Tibial artery (tissue), 4 donors: Measurements from ENCODE around the gene PTCD2.

Source experiments
- DNase-seq, 2 donors: peaks; one replicate each; pipeline ENCODE4 v3.0.0-alpha.2; 2019
- H3K27ac ChIP-seq, 2 donors: fragments of 200-600 bp; sonication (generic) in 1 of 2; 1 replicate in 1 of 2; 2 replicates in 1 of 2; pipeline ENCODE4 v1.5.1; 2018 to 2019; ENCODE audit warnings: mild to moderate bottlenecking in 1 of 2
- H3K27me3 ChIP-seq, 2 donors: fragments of 200-600 bp; sonication (generic) in 1 of 2; one replicate each; pipeline versions ENCODE4 v1.5.1 to v1.6.0; 2016 to 2019
- H3K36me3 ChIP-seq, 3 donors: fragments of 200-600 bp; sonication (generic) in 2 of 3; one replicate each; pipeline ENCODE4 v1.5.1; 2016 to 2019; ENCODE audit warnings: mild to moderate bottlenecking in 2 of 3
- H3K4me1 ChIP-seq, 4 donors: fragments of 200-600 bp; sonication (generic) in 2 of 4; 1 replicate in 3 of 4; 2 replicates in 1 of 4; pipeline ENCODE4 v1.5.1; 2016 to 2019
- H3K4me3 ChIP-seq, 2 donors: fragments of 200-600 bp; sonication (generic) in 1 of 2; 1 replicate in 1 of 2; 2 replicates in 1 of 2; pipeline ENCODE4 v1.5.1; 2018 to 2019; ENCODE audit warnings: mild to moderate bottlenecking in 2 of 2
- H3K9me3 ChIP-seq, 3 donors: fragments of 200-600 bp; sonication (generic) in 1 of 3; one replicate each; pipeline ENCODE4 v1.5.1; 2016 to 2019
- intact Hi-C: fragments of 100-400 bp; cut with DNase I; formaldehyde crosslinking; loops from one replicate; pipeline ENCODE4 v1.15.0; 2023; ENCODE audit warnings: low total_unique reads
- TF ChIP-seq, protein P1 (sequence below), 2 experiments: fragments of 200-600 bp in 1 of 2; fragments of 450-650 bp in 1 of 2; IDR thresholded peaks; one replicate each; pipeline ENCODE4 v1.5.1; 2017 to 2019; ENCODE audit warnings: antibody characterized with exemption in 2 of 2, mild to moderate bottlenecking in 1 of 2, moderate library complexity in 1 of 2

PTCD2 gene

DNA sequence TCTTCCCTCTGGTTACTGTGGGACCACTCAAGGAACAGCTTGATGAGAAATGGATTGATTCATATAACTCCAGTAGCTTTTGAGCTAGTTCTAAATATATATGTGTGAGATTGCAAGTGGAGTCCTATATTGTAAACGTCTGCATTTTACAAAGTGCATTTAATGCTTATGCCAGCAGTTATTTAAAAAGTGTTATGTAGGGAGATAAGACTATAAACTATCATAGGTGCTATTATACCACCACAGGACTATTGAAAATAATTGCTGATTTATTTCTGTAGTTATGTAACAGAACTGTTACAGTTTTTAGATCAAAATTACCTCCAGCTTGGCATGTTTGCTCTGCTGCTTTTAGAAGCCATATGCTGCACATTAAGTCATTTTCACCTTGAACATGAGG lies 36.2 kb downstream of the PTCD2 start:
- Histone ChIP-seq H3K9me3 (no peaks in the 10 kb centered on the region), H3K4me1 (no peaks in the 10 kb centered on the region), H3K36me3 (peaks cover 21 to 30% (median 22%) of the 10 kb centered on the region in 3 donors), H3K27ac (no peak overlapping the region), H3K4me3 (no peak overlapping the region), H3K27me3 (no peaks in the 10 kb centered on the region)
- no peak for DNase-seq
- intact Hi-C loops = no loop called here
- TF ChIP-seq, protein P1, sequence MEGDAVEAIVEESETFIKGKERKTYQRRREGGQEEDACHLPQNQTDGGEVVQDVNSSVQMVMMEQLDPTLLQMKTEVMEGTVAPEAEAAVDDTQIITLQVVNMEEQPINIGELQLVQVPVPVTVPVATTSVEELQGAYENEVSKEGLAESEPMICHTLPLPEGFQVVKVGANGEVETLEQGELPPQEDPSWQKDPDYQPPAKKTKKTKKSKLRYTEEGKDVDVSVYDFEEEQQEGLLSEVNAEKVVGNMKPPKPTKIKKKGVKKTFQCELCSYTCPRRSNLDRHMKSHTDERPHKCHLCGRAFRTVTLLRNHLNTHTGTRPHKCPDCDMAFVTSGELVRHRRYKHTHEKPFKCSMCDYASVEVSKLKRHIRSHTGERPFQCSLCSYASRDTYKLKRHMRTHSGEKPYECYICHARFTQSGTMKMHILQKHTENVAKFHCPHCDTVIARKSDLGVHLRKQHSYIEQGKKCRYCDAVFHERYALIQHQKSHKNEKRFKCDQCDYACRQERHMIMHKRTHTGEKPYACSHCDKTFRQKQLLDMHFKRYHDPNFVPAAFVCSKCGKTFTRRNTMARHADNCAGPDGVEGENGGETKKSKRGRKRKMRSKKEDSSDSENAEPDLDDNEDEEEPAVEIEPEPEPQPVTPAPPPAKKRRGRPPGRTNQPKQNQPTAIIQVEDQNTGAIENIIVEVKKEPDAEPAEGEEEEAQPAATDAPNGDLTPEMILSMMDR (IDR thresholded peaks at IDR 0.05) = no peak

- Histone ChIP-seq H3K4me1 (no peaks in the 10 kb centered on the region), H3K4me3 (no peak overlapping the region), H3K9me3 (no peaks in the 10 kb centered on the region), H3K27ac (no peak overlapping the region), H3K36me3 (peaks cover 26 to 44% (median 33%) of the 10 kb centered on the region in 3 donors), H3K27me3 (no peaks in the 10 kb centered on the region)
- TF ChIP-seq, protein P1 (IDR thresholded peaks at IDR 0.05) = no peak
- no peak for DNase-seq
- intact Hi-C loops = no loop called here
These were observed 38.8 kb downstream of the PTCD2 start for GRCh38 chr5:72358925-72359324.

DNA sequence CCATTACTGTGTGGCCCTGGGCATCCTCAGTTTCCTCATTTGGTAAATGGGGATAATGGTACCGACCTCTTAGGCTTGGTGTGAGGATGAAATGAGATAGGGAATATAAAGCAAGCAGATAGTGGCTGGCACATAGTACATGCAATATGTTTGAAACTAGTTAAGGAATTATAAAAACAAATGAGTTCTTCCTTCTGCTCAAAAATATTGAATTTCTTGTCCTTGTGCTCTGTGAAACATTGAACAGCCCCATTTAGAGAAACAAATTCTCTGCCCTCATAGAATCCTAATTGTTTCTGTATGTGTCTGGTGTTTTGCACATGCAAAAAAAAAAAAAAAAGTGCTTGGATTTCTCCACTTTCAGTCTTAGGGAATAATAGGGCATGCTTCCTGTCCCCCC lies 39.7 kb downstream of the PTCD2 start:
- H3K27me3 ChIP-seq = no peaks in the 10 kb centered on the region
- H3K9me3 ChIP-seq = no peaks in the 10 kb centered on the region
- H3K4me3 ChIP-seq = no peak overlapping the region
- no peak for DNase-seq
- H3K36me3 ChIP-seq = peaks cover 26 to 44% (median 33%) of the 10 kb centered on the region in 3 donors
- intact Hi-C loops = no loop called here
- H3K27ac ChIP-seq = no peak overlapping the region
- TF ChIP-seq, protein P1 (IDR thresholded peaks at IDR 0.05) = no peak
- H3K4me1 ChIP-seq = no peaks in the 10 kb centered on the region

GRCh38 chr5:72363166-72363802 lies 43.1 kb downstream of the PTCD2 start:
- Histone ChIP-seq H3K4me1 (peaks cover 0 to 16% (median 7%) of the 10 kb centered on the region in 4 donors), H3K27ac (no peak overlapping the region), H3K4me3 (no peak overlapping the region), H3K36me3 (peaks cover 24 to 40% (median 29%) of the 10 kb centered on the region in 3 donors), H3K9me3 (no peaks in the 10 kb centered on the region), H3K27me3 (no peaks in the 10 kb centered on the region)
- TF ChIP-seq, protein P1 (IDR thresholded peaks at IDR 0.05) = no peak
- DNase-seq = no peak
- intact Hi-C loops = no loop called here

DNA sequence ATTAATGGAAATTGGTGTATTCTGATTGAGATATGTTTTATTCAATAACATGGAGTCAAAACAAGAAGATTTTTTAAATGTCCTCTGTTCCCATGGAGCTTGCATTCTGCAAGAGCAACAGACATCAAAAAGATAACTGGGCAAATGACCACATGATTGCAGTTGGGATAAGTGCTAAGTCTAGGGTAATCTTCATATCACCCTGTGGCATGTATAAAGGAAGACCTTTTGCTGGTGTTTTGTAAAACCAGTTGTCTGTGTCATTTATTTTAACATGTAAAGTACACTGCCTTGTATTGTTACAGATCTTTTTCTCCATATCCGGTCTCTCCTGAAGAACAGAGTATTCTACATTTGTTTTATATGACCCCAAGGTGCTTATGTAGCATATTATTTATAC lies 44.0 kb downstream of the PTCD2 start:
- H3K4me3 ChIP-seq = no peak overlapping the region
- no peaks in the 10 kb centered on the region for H3K27me3 ChIP-seq
- H3K9me3 ChIP-seq = no peaks in the 10 kb centered on the region
- H3K27ac ChIP-seq = no peak overlapping the region
- intact Hi-C loops = loop anchor here (2.0 kb wide), 1 partner anchor 161 kb away; no protein-coding TSS in a partner anchor
- no peak for DNase-seq
- TF ChIP-seq, protein P1 (IDR thresholded peaks at IDR 0.05) = no peak
- peaks cover 0 to 24% (median 9%) of the 10 kb centered on the region in 4 donors for H3K4me1 ChIP-seq
- peaks cover 19 to 31% (median 20%) of the 10 kb centered on the region in 3 donors for H3K36me3 ChIP-seq
